Lower leg skin (tissue), 4 donors: ENCODE data around the gene KLHDC4. TPM values are rescaled to one million over a fixed set of nuclear protein-coding genes. Genes with fewer than 3 reads are reported as not detected.

Experiments used
- DNase-seq, 2 donors: peaks; one replicate each; pipeline ENCODE4 v3.0.0-alpha.2; 2019; ENCODE audit warnings: low spot score in 2 of 2
- H3K4me3 ChIP-seq: fragments of 200-600 bp; sonication (generic); 2 replicates; pipeline ENCODE4 v1.5.1; 2017; ENCODE audit warnings: mild to moderate bottlenecking, low read depth; ENCODE audit not compliant: poor library complexity, severe bottlenecking
- POLR2A ChIP-seq, 2 donors: fragments of 450-650 bp; IDR thresholded peaks; one replicate each; pipeline ENCODE4 v1.6.1; 2016 to 2017; ENCODE audit warnings: antibody characterized with exemption in 2 of 2, mild to moderate bottlenecking in 1 of 2, moderate library complexity in 1 of 2
- WGBS, 2 donors: methylation state at CpG; one replicate each; pipeline ENCODE4 v1.1.5; 2018; 5-methylcytosine and 5-hydroxymethylcytosine counted together
- intact Hi-C: fragments of 100-400 bp; cut with DNase I; formaldehyde crosslinking; loops from one replicate; pipeline ENCODE4 v1.15.0; 2023; ENCODE audit warnings: low total_unique reads
- total RNA-seq, 4 donors: library from RNA; depleted of rRNA; stranded (reverse); fragments of >200 nt; gene quantifications; one replicate each; pipeline ENCODE4 v1.1.0, GENCODE V29; 2016
- TF ChIP-seq, protein P1 (sequence below), 3 donors: fragments of 450-650 bp; IDR thresholded peaks; one replicate each; pipeline ENCODE4 v1.5.1; 2016; ENCODE audit warnings: antibody characterized with exemption in 3 of 3, mild to moderate bottlenecking in 3 of 3, moderate library complexity in 2 of 3

Gene KLHDC4
- total RNA-seq, 4 donors from 2014 or later, result 25.8 to 70.0 (median 38.1) TPM

DNA sequence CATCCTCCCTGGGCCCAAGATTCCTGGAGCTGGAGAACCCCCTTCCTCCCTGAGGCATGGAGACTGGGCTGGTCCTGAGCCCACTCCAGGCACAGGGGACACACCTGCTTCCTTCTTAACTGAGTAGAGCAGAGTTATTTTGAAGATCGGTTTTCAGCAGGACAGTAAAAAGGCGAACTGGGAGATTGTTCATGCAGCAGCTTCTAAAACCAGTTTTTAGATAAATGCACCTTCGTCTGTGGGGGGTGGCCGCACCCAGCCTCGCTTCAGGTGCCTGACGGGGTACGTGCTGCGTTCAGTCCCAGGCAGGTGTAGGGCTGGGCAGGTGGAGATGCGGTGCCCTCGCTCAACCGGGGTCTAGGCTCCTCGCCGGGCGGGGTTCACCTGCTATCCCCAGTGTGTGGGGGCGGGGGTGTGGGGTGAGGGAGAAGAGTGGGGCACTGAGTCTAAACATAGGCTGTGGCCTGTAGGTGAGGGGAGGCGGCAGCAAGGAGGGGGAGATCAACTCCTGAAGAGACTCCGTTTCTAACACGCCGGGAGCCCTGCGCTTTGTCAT lies 94.0 kb downstream of the KLHDC4 start:
- no peak overlapping the region for H3K4me3 ChIP-seq
- DNase-seq, result no peak
- TF ChIP-seq POLR2A (IDR thresholded peaks at IDR 0.05), result no peak
- TF ChIP-seq, protein P1, sequence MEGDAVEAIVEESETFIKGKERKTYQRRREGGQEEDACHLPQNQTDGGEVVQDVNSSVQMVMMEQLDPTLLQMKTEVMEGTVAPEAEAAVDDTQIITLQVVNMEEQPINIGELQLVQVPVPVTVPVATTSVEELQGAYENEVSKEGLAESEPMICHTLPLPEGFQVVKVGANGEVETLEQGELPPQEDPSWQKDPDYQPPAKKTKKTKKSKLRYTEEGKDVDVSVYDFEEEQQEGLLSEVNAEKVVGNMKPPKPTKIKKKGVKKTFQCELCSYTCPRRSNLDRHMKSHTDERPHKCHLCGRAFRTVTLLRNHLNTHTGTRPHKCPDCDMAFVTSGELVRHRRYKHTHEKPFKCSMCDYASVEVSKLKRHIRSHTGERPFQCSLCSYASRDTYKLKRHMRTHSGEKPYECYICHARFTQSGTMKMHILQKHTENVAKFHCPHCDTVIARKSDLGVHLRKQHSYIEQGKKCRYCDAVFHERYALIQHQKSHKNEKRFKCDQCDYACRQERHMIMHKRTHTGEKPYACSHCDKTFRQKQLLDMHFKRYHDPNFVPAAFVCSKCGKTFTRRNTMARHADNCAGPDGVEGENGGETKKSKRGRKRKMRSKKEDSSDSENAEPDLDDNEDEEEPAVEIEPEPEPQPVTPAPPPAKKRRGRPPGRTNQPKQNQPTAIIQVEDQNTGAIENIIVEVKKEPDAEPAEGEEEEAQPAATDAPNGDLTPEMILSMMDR (IDR thresholded peaks at IDR 0.05), result no peak
- intact Hi-C loops, result no loop called here
- WGBS, 2 donors, result 75 to 79% methylated on average over 20 of the region's 20 CpGs

- no peak for TF ChIP-seq POLR2A (IDR thresholded peaks at IDR 0.05)
- TF ChIP-seq, protein P1 (IDR thresholded peaks at IDR 0.05), result no peak
- DNase-seq, result no peak
- intact Hi-C loops, result no loop called here
- H3K4me3 ChIP-seq, result no peak overlapping the region
- WGBS, 2 donors, result 73 to 76% methylated on average over 8 of the region's 13 CpGs
Observed at GRCh38 chr16:87671221-87671620, 94.6 kb downstream of the KLHDC4 start.

GRCh38 chr16:87669672-87670071 lies 96.1 kb downstream of the KLHDC4 start:
- 79 to 83% methylated on average over 9 of the region's 21 CpGs for WGBS, 2 donors
- no peak overlapping the region for H3K4me3 ChIP-seq
- intact Hi-C loops, result no loop called here
- no peak for DNase-seq
- TF ChIP-seq POLR2A (IDR thresholded peaks at IDR 0.05), result no peak
- TF ChIP-seq, protein P1 (IDR thresholded peaks at IDR 0.05), result no peak

DNA sequence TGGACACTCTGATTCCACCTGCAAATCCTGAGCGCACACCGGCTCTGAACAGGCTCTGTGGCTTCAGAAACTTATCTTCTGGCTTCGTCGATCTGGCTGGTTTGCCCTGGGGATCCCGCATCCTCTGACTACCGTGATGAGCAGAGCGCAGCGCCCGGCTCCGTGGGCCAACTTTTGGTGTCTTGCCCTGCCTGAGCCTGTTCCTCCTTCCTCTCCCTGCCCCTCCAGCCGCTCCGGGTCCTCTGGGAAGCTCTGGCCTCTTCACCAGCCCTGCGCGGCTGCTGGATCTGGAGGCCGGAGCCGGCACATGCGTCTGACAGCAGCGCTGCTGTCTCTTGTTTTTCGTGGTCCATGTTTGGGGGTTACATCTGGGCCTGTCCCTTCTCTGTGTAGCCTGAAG lies 97.8 kb downstream of the KLHDC4 start:
- no peak for DNase-seq
- H3K4me3 ChIP-seq, result no peak overlapping the region
- intact Hi-C loops, result no loop called here
- TF ChIP-seq, protein P1 (IDR thresholded peaks at IDR 0.05), result no peak
- TF ChIP-seq POLR2A (IDR thresholded peaks at IDR 0.05), result no peak
- 82 to 85% methylated on average over 19 of the region's 19 CpGs for WGBS, 2 donors

- TF ChIP-seq, protein P1 (IDR thresholded peaks at IDR 0.05), result no peak
- no peak for TF ChIP-seq POLR2A (IDR thresholded peaks at IDR 0.05)
- whole genome bisulfite sequencing, 2 donors, result 68 to 85% methylated on average over 5 to 7 of the region's 7 CpGs
- intact Hi-C loops, result no loop called here
Observed at GRCh38 chr16:87667443-87667842, 98.3 kb downstream of the KLHDC4 start.

GRCh38 chr16:87666919-87667318 lies 98.9 kb downstream of the KLHDC4 start:
- intact Hi-C loops, result no loop called here
- WGBS, 2 donors, result 74 to 82% methylated on average over 15 to 16 of the region's 16 CpGs
- H3K4me3 ChIP-seq, result no peak overlapping the region
- no peak for TF ChIP-seq POLR2A (IDR thresholded peaks at IDR 0.05)
- TF ChIP-seq, protein P1 (IDR thresholded peaks at IDR 0.05), result no peak
- no peak for DNase-seq

More at GRCh38 chr16:87667443-87667842, 98.3 kb downstream of the KLHDC4 start:
- DNase-seq, result no peak
- H3K4me3 ChIP-seq, result no peak overlapping the region
